Panc1 (cell line): ENCODE results near the gene ZNF33A. TPM values are rescaled to one million over a fixed set of nuclear protein-coding genes. Genes with fewer than 3 reads are reported as not detected.
"Not testable (repeated sequence)": the region's sequence is repeated elsewhere in the genome, so short reads cannot be mapped to it uniquely, and the experiment has no call there.

Experiments
- ATAC-seq: fragments of 200-7000 bp; cut with Tn5 transposase; 2 replicates; pipeline ENCODE4 v1.9.1; 2020; ENCODE audit warnings: mild to moderate bottlenecking, moderate library complexity
- BruUV-seq: library from RNA; stranded (reverse); fragments of 400-500 nt; replicated peaks from 2 replicates; lab custom pipeline; 2021; lab: Mats Ljungman, UMichigan
- CTCF ChIA-PET: fragments of 300-600 bp; sonication (Branson Sonifier 250); formaldehyde crosslinking; loops from one replicate; lab custom pipeline; 2022; ENCODE audit warnings: antibody characterized with exemption; lab: Charles Lee
- POLR2A ChIA-PET: fragments of 300-600 bp; sonication (Branson Sonifier 250); formaldehyde crosslinking; loops from one replicate; lab custom pipeline; 2022; ENCODE audit warnings: antibody characterized with exemption; lab: Charles Lee
- DNase-seq: peaks from one replicate; pipeline ENCODE4 v3.0.0-alpha.2; 2010; ENCODE audit warnings: low read depth, low spot score
- H3K27ac ChIP-seq: 2 replicates; pipeline ENCODE4 v1.5.1; 2011; ENCODE audit warnings: mild to moderate bottlenecking, low read length, inconsistent platforms
- H3K27me3 ChIP-seq: fragments of 200-500 bp; sonication (Bioruptor generic); 2 replicates; pipeline ENCODE4 v1.6.0; 2014; ENCODE audit warnings: low read length, inconsistent platforms; ENCODE audit not compliant: control insufficient read depth, insufficient read depth
- H3K36me3 ChIP-seq: fragments of 200-500 bp; sonication (Bioruptor generic); 2 replicates; pipeline ENCODE4 v1.5.1; 2014; ENCODE audit warnings: inconsistent platforms, mild to moderate bottlenecking, low read length, moderate library complexity; ENCODE audit not compliant: control insufficient read depth, insufficient read depth
- H3K4me1 ChIP-seq: 2 replicates; pipeline ENCODE4 v1.5.1; 2011; ENCODE audit warnings: inconsistent platforms, mild to moderate bottlenecking, low read length, moderate library complexity; ENCODE audit not compliant: control insufficient read depth, insufficient read depth
- H3K4me3 ChIP-seq, 2 experiments: 2 replicates each; pipeline ENCODE4 v1.5.1; 2011 to 2012; ENCODE audit warnings: low read depth in 2 of 2, low read length in 2 of 2, mild to moderate bottlenecking in 2 of 2, inconsistent platforms in 1 of 2, moderate library complexity in 1 of 2
- H3K9me3 ChIP-seq: fragments of 200-500 bp; sonication (Bioruptor generic); 2 replicates; pipeline ENCODE4 v1.5.1; 2014; ENCODE audit warnings: low read depth, mild to moderate bottlenecking, inconsistent platforms, low read length, moderate library complexity; ENCODE audit not compliant: control insufficient read depth, insufficient read depth
- POLR2AphosphoS5 ChIP-seq: IDR thresholded peaks from 2 replicates; pipeline ENCODE4 v1.6.1; 2012; ENCODE audit warnings: mild to moderate bottlenecking, low read depth, low read length, moderate library complexity
- SIN3A ChIP-seq: IDR thresholded peaks from 2 replicates; pipeline ENCODE4 v1.6.1; 2012; ENCODE audit warnings: low read depth, mild to moderate bottlenecking, low read length, moderate library complexity, borderline replicate concordance; ENCODE audit not compliant: insufficient read depth
- TCF7L2 ChIP-seq: IDR thresholded peaks from 2 replicates; pipeline ENCODE4 v1.6.1; 2011; ENCODE audit warnings: mild to moderate bottlenecking, low read depth, low read length, inconsistent platforms
- in situ Hi-C: cut with HindIII; loops from 2 replicates; pipeline ENCODE4 v1.10.0; 2016; ENCODE audit warnings: low sequenced_read_pairs, low pct_unique_long_range_greater_than_20kb
- intact Hi-C: fragments of 100-400 bp; cut with micrococcal nuclease; formaldehyde crosslinking; loops from one replicate; pipeline ENCODE4 v1.10.0; 2022; ENCODE audit not compliant: unreplicated experiment
- total RNA-seq: library from RNA; stranded (reverse); gene quantifications from one replicate; pipeline ENCODE4 v1.2.1, GENCODE V29; 2021; ENCODE audit not compliant: unreplicated experiment
- TF ChIP-seq, protein P1 (sequence below), 2 experiments: IDR thresholded peaks; 2 replicates each; pipeline ENCODE4 v1.6.1; 2011 to 2012; ENCODE audit warnings: low read depth in 2 of 2, control low read depth in 1 of 2, low read length in 1 of 2, mild to moderate bottlenecking in 1 of 2, moderate library complexity in 1 of 2; ENCODE audit not compliant: insufficient read depth in 1 of 2
- TF ChIP-seq, protein P2 (sequence below): fragments of 450-650 bp; IDR thresholded peaks from 2 replicates; pipeline ENCODE4 v1.5.1; 2017; ENCODE audit warnings: mild to moderate bottlenecking

Gene ZNF33A
- total RNA-seq, 1 experiment from 2014 or later = 16.9 TPM

DNA sequence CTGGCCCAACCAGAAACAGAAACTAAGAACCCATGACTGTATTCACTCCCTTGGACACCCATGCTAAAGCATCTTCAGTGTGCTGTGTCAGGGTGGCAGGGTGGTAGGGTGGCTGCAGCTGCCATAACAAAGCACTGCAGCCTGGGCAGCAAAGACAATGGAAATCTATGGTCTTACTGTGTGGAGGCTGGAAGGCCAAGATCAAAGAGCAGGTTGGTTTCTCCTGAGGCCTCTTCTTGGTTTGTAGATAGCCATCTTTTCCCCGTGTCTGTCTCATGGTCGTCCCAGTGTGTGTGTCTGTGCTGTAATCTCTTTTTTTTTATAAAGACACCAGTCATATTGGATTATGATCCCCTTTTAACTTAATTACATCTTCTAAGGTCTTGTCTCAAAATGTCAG, 18.8 kb upstream of the ZNF33A start:
- CTCF ChIA-PET = no interaction called here
- H3K4me3 ChIP-seq = no peak overlapping the region
- no peak for ATAC-seq
- H3K9me3 ChIP-seq = no peaks in the 10 kb centered on the region
- BruUV-seq = no TSS peak
- in situ Hi-C loops (no loop called here), intact Hi-C loops (no loop called here)
- no peaks in the 10 kb centered on the region for H3K4me1 ChIP-seq
- no peak for DNase-seq
- TF ChIP-seq, protein P1, sequence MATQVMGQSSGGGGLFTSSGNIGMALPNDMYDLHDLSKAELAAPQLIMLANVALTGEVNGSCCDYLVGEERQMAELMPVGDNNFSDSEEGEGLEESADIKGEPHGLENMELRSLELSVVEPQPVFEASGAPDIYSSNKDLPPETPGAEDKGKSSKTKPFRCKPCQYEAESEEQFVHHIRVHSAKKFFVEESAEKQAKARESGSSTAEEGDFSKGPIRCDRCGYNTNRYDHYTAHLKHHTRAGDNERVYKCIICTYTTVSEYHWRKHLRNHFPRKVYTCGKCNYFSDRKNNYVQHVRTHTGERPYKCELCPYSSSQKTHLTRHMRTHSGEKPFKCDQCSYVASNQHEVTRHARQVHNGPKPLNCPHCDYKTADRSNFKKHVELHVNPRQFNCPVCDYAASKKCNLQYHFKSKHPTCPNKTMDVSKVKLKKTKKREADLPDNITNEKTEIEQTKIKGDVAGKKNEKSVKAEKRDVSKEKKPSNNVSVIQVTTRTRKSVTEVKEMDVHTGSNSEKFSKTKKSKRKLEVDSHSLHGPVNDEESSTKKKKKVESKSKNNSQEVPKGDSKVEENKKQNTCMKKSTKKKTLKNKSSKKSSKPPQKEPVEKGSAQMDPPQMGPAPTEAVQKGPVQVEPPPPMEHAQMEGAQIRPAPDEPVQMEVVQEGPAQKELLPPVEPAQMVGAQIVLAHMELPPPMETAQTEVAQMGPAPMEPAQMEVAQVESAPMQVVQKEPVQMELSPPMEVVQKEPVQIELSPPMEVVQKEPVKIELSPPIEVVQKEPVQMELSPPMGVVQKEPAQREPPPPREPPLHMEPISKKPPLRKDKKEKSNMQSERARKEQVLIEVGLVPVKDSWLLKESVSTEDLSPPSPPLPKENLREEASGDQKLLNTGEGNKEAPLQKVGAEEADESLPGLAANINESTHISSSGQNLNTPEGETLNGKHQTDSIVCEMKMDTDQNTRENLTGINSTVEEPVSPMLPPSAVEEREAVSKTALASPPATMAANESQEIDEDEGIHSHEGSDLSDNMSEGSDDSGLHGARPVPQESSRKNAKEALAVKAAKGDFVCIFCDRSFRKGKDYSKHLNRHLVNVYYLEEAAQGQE (IDR thresholded peaks at IDR 0.05; ENCODE audit: insufficient read depth in 1 of 2, low read depth in 2 of 2, low read length in 1 of 2) = no peak
- TF ChIP-seq SIN3A (no peak), TCF7L2 (no peak), POLR2AphosphoS5 (no peak)
- TF ChIP-seq, protein P2, sequence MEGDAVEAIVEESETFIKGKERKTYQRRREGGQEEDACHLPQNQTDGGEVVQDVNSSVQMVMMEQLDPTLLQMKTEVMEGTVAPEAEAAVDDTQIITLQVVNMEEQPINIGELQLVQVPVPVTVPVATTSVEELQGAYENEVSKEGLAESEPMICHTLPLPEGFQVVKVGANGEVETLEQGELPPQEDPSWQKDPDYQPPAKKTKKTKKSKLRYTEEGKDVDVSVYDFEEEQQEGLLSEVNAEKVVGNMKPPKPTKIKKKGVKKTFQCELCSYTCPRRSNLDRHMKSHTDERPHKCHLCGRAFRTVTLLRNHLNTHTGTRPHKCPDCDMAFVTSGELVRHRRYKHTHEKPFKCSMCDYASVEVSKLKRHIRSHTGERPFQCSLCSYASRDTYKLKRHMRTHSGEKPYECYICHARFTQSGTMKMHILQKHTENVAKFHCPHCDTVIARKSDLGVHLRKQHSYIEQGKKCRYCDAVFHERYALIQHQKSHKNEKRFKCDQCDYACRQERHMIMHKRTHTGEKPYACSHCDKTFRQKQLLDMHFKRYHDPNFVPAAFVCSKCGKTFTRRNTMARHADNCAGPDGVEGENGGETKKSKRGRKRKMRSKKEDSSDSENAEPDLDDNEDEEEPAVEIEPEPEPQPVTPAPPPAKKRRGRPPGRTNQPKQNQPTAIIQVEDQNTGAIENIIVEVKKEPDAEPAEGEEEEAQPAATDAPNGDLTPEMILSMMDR = no peak
- H3K27me3 ChIP-seq = no peaks in the 10 kb centered on the region
- no peaks in the 10 kb centered on the region for H3K36me3 ChIP-seq
- no peak overlapping the region for H3K27ac ChIP-seq
- POLR2A ChIA-PET = no interaction called here

DNA sequence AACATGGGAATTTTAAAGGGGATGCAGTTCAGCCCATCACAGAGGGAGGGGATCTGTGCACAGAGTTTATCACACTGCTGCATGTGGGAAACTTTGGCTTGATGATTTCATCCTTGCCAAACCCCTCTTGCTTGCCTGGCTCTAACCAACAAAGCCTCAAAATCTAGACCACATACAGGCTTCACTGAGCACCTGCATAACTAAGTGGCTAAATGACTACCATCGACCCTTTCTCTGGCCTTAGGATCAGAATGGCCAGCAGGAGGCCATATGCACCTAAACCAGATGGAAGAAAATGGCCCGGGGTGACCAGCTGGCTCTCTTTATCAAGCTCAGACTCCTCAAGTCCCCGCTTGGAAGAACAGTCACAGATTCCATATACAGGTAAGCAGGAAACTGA, 18.4 kb upstream of the ZNF33A start:
- POLR2A ChIA-PET = no interaction called here
- H3K36me3 ChIP-seq = no peaks in the 10 kb centered on the region
- no peak for TF ChIP-seq TCF7L2
- TF ChIP-seq, protein P1 (IDR thresholded peaks at IDR 0.05; ENCODE audit: insufficient read depth in 1 of 2, low read depth in 2 of 2, low read length in 1 of 2) = no peak
- TF ChIP-seq, protein P2 = no peak
- TF ChIP-seq SIN3A = no peak
- no peak for TF ChIP-seq POLR2AphosphoS5
- DNase-seq = no peak
- H3K27me3 ChIP-seq = no peaks in the 10 kb centered on the region
- no peak overlapping the region for H3K4me3 ChIP-seq
- intact Hi-C loops (no loop called here), in situ Hi-C loops (no loop called here)
- BruUV-seq = no TSS peak
- CTCF ChIA-PET = no interaction called here
- H3K27ac ChIP-seq = no peak overlapping the region
- no peak for ATAC-seq
- no peaks in the 10 kb centered on the region for H3K9me3 ChIP-seq
- H3K4me1 ChIP-seq = no peaks in the 10 kb centered on the region

DNA sequence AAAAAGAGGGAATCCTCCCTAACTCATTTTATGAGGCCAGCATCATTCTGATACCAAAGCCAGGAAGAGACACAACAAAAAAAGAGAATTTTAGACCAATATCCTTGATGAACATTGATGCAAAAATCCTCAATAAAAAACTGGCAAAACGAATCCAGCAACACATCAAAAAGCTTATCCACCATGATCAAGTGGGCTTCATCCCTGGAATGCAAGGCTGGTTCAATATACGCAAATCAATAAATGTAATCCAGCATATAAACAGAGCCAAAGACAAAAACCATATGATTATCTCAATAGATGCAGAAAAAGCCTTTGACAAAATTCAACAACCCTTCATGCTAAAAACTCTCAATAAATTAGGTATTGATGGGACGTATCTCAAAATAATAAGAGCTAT, 11.6 kb upstream of the ZNF33A start:
- not testable (repeated sequence) for BruUV-seq

DNA sequence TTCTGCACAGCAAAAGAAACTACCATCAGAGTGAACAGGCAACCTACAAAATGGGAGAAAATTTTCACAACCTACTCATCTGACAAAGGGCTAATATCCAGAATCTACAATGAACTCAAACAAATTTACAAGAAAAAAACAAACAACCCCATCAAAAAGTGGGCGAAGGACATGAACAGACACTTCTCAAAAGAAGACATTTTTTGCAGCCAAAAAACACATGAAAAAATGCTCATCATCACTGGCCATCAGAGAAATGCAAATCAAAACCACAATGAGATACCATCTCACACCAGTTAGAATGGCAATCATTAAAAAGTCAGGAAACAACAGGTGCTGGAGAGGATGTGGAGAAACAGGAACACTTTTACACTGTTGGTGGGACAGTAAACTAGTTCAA, 10.0 kb upstream of the ZNF33A start:
- in situ Hi-C loops, DNase-seq, H3K27ac ChIP-seq, intact Hi-C loops, H3K4me3 ChIP-seq, POLR2A ChIA-PET, CTCF ChIA-PET, H3K4me1 ChIP-seq, H3K9me3 ChIP-seq, H3K36me3 ChIP-seq, H3K27me3 ChIP-seq, BruUV-seq, ATAC-seq: not testable (repeated sequence)

More for the DNA sequence above, 11.6 kb upstream of the ZNF33A start:
- H3K36me3 ChIP-seq, POLR2A ChIA-PET, CTCF ChIA-PET, H3K9me3 ChIP-seq, H3K4me1 ChIP-seq, H3K27ac ChIP-seq, ATAC-seq, DNase-seq, in situ Hi-C loops, H3K4me3 ChIP-seq, intact Hi-C loops, H3K27me3 ChIP-seq: not testable (repeated sequence)
